NCI-H1694 (cell line): Measurements from ENCODE around the gene CACNA1C.
A peak's percentile ranks its signal among the peaks of the same experiment; 100 is the strongest.
"Not testable (repeated sequence)": the region's sequence is repeated elsewhere in the genome, so short reads cannot be mapped to it uniquely, and the experiment has no call there.

Source experiments
- DNase-seq: peaks from one replicate; lab custom pipeline; 2025; lab: John Stamatoyannopoulos, UW

The CACNA1C gene

DNA sequence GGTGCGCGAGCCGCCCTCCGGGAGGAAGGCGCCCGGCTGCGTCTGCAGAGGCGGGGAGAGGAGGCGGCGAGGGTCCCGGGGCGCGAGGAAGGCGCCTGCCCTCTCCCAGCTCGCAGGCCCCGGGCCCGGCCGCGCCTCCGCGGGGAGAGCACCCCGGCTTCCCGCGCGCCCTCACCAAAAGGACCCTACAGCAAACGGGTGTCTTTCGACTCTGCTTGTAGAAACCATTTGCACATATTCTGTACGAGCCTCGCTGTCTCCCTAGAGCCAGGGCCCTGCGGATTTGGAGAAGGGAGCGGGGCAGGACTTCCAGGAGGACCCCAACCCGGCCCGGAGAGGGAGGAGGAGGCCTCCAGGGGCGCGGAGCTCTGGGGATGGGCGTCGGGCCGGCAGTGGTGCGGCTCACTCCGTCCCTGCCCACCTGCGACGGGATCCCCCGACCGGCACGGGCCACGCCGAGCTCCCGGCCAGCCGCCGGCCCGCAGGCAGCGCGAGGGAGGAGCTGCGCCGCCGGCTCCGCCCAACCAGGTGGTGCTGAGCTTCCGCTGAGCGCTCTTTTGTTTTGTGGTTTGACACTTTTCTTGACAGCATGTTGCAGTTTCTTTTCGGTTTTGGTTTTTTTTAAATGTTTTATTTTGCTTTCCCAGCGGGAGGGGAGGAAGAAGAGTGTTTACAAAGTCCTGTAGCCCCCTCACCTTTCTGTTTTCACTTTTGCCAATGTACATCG is 638.7 kb downstream of the CACNA1C start:
- no peak for DNase-seq

DNA sequence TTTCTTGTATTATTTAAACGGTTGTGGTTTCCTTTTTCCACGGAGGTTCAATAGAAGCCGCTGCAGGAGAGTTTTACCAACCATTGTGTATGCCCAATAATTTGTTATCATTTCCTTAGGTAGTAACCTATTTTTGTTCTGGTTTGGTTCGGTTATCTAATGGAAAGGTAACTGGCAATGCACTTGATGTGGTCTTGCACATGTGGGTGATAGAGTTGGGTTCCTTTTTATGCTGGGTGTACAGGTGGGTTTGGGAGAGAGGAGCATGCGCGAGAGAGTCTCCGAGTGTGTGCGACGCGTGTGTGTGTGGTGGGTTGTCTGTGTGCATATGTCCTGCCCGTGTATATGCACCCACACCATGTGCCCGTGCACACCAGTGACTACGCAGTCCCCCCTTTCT is 639.3 kb downstream of the CACNA1C start:
- no peak for DNase-seq

DNA sequence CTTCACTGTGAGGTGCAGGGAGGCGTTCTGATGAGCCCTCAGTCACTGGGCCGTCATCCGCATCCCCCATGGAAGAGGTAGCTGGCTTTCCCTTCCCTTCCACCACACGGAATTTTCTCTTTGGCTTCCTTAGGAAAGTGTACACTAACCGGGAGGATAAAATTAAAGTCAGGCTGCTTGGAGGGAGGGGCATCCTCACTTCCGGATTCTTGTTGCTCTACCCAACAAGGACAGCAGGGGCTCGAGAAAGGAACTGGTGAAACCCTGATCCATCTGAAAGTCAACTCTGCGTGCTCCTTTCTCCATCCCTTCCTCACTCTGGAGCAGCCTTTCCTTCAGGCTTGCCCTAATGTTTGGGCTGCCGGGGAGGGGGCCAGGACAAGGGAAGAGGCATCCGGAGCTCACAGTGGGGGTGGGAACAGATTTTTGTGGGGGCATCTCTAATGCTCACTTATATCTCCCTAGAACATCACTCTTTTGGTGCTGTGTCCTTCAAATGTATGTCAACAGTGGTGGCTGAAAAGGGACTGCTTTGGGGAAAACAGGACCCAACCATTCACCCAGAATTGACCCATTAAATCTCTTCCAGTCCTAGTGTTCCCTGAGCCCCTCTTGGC is 640.6 kb downstream of the CACNA1C start:
- DNase-seq, result no peak

DNA sequence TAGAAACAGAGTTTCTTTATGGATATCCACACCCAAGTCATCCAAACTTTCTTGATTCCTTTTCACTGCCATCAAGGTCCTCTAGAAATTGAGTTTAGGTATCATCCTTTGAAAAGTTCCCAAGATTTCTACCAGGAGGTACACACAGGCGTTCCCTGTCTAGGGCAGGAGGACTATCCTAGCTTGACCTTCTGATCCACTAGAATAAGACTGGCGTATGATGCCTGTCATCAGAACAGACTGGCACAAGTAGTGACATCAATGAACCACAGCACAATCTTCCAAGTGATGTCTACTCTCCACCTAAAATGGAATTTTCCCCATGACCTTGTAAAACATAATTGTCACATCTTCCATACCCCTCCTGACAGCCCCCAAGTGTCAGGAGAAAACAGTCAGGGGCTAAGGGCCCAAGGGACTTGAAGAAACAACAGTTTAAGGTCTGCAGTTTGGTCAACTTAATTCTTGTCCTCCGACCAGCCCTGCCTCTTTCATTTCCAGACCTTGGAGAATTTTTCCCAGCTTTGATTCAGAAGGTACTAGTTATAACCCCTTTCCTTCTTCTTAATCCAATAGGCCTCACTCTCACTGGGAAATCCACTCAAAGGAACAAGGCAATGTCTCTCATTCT is 641.3 kb downstream of the CACNA1C start:
- DNase-seq, result no peak

DNA sequence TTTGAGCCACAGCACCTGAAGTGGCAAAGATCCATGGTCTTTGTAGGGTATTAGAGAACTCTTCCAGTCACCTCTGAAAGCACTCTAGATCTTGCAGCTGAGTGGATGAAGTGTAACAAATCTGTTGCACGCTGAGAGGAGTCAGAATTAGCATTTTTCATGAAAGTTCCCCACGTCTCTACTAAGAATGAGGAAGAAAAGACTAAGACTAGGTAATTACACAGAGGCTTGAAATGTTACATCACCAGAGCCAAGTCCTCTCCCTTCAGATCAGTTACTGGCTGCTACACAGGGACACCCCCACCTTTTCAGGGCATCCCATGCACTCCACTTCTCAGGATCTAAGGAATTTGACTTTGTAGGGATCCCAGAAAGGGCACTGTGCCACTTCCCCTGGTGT is 643.3 kb downstream of the CACNA1C start:
- DNase-seq, result no peak

- no peak for DNase-seq
Observed at GRCh38 chr12:2697057-2697800, 644.4 kb downstream of the CACNA1C start.

GRCh38 chr12:2698566-2698965 is 645.8 kb downstream of the CACNA1C start:
- no peak for DNase-seq

DNA sequence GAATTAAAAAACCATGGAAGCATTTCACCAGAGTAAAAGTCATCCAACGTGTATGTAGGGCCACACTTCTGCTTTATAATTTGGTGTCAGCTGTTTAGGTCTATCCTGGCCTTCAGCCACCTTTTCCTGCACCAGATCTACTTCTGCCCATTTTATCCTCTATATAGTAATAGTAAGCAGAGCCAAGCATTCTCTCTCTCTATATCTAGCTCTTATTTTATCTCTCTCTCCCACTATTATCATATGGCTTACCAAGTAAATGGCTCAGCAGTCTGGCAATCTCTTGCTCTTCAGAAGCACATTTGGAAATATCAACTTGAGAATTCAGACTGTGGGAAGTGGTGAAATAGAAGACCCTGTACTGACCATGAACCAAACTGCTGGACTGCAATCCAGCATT is 657.9 kb downstream of the CACNA1C start:
- DNase-seq, result no peak

DNA sequence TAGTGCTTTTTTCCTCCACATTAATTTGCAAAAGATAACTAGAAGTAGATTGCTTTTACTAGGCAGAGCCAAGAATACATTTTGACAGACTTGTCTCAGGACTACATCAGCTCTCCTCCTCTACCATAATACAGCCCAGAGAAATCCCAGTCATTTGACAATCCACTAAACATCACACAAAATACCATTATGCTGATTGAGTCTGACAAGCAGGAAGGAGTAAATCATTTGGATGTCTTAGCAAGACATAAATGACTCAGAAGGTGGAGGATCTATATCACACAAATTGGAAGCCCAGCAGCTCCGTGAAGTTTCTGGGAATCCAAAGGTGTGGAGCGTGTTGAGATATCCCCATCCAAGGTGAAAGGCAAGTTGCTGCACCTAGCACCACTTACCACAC is 666.6 kb downstream of the CACNA1C start:
- no peak for DNase-seq

- no peak for DNase-seq
Observed at GRCh38 chr12:2722806-2723205, 670.0 kb downstream of the CACNA1C start.

DNA sequence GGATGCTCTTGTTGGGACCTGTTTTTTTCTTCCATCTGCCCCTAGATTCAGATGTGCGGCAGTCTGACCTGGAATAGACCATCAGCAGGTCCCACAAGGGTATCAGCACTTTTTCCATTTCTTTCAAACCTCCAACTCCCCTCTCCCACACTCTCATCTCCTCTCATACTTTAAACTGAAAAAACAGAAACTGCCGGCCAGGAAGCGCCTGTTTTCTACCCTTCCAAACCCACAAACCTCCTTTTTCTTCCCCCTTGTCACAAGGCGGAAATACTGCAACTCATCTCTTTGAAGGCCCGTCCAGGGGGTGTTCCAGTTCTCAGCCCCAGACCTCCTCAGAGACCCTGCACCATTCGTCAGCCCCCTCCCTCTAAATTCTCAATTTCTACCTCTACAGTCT is 679.5 kb downstream of the CACNA1C start:
- no peak for DNase-seq

GRCh38 chr12:2733493-2734355 is 680.9 kb downstream of the CACNA1C start:
- DNase-seq, result no peak

GRCh38 chr12:2735432-2735831 is 682.6 kb downstream of the CACNA1C start:
- no peak for DNase-seq

- DNase-seq, result no peak
Observed at GRCh38 chr12:2737656-2738241, 685.0 kb downstream of the CACNA1C start.

- DNase-seq, result no peak
Observed at GRCh38 chr12:2739069-2739468, 686.3 kb downstream of the CACNA1C start.

GRCh38 chr12:2739832-2740641 is 687.2 kb downstream of the CACNA1C start:
- peak; percentile 80 for DNase-seq

DNA sequence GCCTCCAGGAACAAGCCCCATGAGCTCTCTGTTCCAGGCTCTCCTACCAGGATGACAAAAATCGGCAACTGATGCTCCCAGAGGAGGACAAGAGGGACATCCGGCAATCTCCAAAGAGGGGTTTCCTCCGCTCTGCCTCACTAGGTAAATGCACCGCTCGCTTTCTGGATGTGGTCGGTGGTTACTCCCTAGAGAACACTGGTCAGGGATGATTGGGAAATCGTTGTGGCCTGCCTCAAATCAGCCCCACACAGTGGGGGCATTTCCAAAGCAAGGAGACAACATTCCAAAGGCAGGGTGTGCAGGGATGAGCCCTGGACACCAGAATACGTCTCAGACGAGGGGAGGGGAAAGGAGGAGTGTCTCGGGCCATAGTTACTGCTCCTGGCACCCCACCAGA is 689.2 kb downstream of the CACNA1C start:
- DNase-seq, result not testable (repeated sequence)

DNA sequence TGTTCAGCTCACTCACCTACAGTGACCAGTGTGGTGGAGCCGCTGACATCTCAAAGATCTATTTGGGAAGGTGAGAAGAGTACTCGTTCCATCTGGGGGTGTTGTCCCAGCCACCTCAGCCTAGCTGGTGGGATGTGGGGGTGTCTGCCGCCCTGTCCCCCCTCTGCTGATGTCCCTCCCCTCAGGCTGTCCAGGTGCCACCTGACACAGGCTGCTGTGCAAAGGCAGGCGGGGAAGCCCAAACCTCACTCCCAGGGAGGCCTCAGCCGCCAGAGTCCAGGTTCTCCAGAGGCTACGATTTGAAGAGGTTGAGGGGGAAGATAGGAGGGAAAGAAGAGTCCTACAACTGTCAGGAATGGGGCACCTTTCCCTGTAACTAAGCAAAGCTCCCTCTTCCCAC is 690.7 kb downstream of the CACNA1C start:
- no peak for DNase-seq

DNA sequence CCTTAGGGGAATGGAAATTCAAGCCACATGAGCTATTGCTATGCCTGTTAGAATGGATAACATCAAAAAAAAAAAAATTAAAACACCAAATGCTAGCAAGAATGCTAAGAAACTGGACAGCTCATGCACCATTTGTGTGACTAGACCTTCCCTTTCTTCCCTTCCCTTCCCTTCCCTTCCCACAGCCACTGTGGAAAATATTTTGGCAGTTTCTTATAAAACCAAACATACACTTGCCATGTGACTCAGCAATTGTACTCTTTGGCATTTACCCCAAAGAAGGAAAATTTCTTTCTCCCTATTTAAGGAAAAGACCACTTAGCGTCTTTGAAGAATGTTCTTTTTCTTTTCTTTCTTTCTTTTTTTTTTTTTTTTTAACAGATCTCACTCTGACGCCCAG is 692.9 kb downstream of the CACNA1C start:
- no peak for DNase-seq
